Choroid plexus epithelial cell (primary cell): ENCODE results near the gene GIGYF2.

Source experiments
- DNase-seq: peaks from one replicate; pipeline ENCODE4 v3.0.0-alpha.2; 2010; ENCODE audit warnings: low read depth
- H3K4me3 ChIP-seq: 2 replicates; pipeline ENCODE4 v1.5.1; 2011; ENCODE audit warnings: low read depth, mild to moderate bottlenecking, control low read depth, low read length, moderate library complexity
- TF ChIP-seq, protein P1 (sequence below): conservative IDR thresholded peaks from 2 replicates; pipeline ENCODE4 v1.5.1; 2011; ENCODE audit warnings: low read depth, mild to moderate bottlenecking, control low read depth, inconsistent platforms, low read length, moderate library complexity

The GIGYF2 gene

GRCh38 chr2:232896111-232896510, 199.0 kb downstream of the GIGYF2 start:
- DNase-seq, result no peak
- no peak overlapping the region for H3K4me3 ChIP-seq
- TF ChIP-seq, protein P1, sequence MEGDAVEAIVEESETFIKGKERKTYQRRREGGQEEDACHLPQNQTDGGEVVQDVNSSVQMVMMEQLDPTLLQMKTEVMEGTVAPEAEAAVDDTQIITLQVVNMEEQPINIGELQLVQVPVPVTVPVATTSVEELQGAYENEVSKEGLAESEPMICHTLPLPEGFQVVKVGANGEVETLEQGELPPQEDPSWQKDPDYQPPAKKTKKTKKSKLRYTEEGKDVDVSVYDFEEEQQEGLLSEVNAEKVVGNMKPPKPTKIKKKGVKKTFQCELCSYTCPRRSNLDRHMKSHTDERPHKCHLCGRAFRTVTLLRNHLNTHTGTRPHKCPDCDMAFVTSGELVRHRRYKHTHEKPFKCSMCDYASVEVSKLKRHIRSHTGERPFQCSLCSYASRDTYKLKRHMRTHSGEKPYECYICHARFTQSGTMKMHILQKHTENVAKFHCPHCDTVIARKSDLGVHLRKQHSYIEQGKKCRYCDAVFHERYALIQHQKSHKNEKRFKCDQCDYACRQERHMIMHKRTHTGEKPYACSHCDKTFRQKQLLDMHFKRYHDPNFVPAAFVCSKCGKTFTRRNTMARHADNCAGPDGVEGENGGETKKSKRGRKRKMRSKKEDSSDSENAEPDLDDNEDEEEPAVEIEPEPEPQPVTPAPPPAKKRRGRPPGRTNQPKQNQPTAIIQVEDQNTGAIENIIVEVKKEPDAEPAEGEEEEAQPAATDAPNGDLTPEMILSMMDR, result no peak

DNA sequence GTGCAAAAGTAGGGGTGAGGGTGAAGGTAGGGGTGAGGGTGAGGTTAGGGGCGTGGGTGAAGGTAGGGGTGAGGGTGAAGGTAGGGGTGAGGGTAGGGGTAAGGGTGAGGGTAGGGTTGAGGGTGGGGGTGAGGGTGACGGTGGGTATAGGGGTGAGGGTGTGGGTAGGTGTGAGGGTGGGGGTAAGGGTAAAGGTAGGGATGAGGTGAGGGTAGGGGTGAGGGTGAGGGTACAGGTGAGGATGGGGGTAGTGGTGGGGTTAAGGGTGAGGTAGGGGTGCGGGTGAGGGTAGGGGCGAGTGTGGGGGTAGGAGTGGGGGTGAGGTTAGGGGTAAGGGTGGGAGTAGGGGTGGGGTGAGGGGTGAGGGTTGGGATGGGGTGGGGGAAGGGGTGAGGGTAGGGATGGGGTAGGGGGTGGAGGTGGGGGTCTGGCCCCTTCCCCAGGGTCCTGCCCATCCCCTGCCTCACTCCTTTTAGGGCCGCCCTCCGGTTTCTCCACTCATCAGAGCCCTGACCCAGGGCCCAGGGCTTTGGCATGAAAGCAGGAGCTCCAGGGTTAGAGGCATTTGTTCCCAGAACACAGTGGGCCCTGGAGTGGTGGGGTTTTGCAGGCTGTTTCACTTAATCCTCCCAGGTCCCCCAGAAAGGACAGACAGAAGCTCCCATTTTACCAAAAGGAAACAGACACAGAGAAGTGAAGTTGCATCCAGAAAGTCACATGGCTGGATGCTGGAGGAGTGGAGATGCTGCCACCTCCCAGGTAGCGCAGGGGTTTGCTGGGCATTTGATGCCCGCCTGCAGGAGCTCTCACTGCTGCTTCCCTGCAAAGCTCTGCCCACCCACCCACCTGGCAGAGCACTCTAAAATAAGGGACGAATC, 199.8 kb downstream of the GIGYF2 start:
- no peak for DNase-seq
- H3K4me3 ChIP-seq, result no peak overlapping the region
- TF ChIP-seq, protein P1, result no peak

GRCh38 chr2:232897598-232898408, 200.7 kb downstream of the GIGYF2 start:
- TF ChIP-seq, protein P1, result no peak
- no peak for DNase-seq
- no peak overlapping the region for H3K4me3 ChIP-seq

DNA sequence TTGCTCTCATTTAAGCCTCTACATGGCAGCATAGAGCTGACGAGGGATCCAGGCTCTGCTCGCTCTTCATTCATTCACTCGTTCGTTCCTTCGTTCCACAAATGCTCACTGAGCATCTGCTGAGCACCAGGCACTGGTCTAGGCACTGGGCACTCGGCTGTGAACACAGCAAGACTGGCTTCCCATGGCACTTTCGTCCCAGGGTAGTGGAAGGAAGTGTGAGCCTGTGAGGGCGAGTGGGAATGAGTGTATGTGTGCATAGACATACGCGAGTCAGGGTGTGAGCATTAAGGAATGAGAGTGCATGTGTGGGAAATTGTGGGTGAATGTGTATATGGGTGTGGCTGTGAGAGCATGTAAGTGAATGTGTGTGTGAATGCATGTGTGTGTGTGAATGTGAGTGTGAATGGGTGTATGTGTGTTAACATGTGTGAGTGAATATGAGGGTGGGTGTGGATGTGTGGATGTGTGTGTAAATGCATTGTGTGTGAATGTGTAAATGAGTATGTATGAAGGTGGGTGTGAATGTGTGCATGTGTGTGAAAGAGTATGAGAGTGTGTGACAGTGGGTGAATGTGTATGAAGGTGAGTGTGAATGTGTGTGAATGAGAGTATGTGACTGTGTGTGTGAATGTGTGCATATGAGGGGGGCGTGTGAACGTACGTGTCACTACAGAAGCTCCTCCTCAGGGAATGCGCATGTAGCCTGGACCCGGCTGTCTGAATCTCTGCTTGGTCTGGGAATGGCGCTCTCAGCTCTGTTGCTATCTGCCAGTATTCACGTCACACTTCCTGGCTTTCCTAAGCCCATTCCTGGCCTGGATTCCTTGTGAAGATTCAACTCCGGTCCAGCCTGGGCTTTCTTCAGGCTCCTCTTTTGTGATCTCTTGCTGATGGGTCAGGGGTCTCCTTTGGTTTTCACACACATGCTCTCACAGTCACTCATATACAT, 201.7 kb downstream of the GIGYF2 start:
- no peak overlapping the region for H3K4me3 ChIP-seq
- TF ChIP-seq, protein P1, result no peak
- DNase-seq, result peak; percentile 36

- TF ChIP-seq, protein P1, result no peak
- no peak overlapping the region for H3K4me3 ChIP-seq
- no peak for DNase-seq
Measured at GRCh38 chr2:232900811-232901735, 203.9 kb downstream of the GIGYF2 start.
